Measurements from ENCODE around the gene RNPEP.

- TF ChIP-seq CTCF (IDR thresholded peaks at IDR 0.05), result no peak
- no peak for TF ChIP-seq POLR2A (IDR thresholded peaks at IDR 0.05)
Measured at GRCh38 chr1:201983380-201983805, 945 bp downstream of the RNPEP start.
